Measurements from ENCODE around the gene DYNLRB1. TPM values are rescaled to one million over a fixed set of nuclear protein-coding genes. Genes with fewer than 3 reads are reported as not detected.

The DYNLRB1 gene
- total RNA-seq, 1 donor from 2014 or later = 247 TPM

GRCh38 chr20:34570859-34571306, 54.7 kb downstream of the DYNLRB1 start:
- peak; percentile 33 for DNase-seq (ENCODE audit: low spot score)
- intact Hi-C loops (cut with DNase I) = no loop called here
- no peak for ATAC-seq

DNA sequence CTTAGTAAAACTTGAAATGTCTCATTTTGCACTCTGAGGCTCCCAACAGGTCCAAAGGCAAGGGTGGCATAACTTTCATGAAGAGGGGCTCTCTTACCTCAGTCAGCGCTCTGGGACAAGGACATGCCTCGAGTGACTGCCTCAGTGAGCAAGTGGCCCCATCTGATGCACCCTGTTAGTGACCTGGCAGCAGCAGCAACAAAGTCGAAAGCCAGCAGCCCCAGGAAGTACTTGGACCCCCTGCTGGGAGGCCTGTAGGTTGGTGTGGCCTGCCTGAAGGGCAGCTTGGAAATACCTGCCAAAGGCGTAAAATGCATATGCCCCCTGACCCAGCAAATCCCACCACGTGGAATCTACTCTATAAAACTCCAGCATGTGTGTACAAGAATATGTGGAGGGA, 55.5 kb downstream of the DYNLRB1 start:
- DNase-seq (ENCODE audit: low spot score) (peak; percentile 47), ATAC-seq (no peak)
- intact Hi-C loops (cut with DNase I) = no loop called here

- intact Hi-C loops (cut with DNase I) = no loop called here
- DNase-seq (ENCODE audit: low spot score) = no peak
- ATAC-seq = no peak
Observed at GRCh38 chr20:34573541-34574300, 57.5 kb downstream of the DYNLRB1 start.

DNA sequence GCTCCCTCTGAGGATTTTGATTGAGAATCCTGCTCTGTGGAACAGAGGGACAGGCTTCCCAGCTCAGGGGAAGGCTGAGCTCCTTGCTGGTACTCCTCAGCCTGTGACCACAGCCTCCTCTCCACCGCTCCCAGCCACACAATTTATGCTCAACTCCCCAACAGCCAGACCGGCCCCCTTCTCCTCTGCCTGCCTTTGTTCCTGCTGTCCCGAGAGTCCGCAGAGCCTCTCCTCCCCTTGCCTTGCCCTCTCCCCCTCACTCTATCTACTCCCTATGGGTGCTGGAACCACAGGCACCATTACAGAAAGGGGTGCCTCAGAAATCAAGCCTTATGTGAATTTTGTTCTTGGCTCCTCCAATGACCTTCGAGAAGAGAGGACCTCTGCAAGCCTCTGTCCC, 58.2 kb downstream of the DYNLRB1 start:
- DNase-seq (ENCODE audit: low spot score) = peak; percentile 27
- ATAC-seq = no peak
- intact Hi-C loops (cut with DNase I) = no loop called here

DNA sequence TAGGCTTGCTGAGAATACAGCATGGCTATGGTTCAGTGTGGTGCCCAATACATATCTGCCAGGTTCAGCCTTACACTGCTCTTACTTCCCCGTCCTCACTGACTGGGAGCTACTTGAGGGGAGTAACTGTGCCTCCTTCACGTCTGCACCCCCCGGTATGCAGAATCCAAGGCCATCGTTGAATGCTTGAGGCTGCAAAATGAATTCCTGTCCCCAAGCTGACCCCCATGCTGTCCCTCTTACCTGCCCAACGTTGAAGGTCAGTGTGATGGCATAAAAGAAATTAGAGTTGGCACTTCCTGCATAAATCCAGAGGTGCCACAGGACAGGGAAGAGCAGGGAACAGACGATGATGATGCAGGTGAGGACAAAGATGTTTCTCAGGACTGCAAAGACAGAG, 58.6 kb downstream of the DYNLRB1 start:
- DNase-seq (ENCODE audit: low spot score) (no peak), ATAC-seq (no peak)
- intact Hi-C loops (cut with DNase I) = no loop called here

GRCh38 chr20:34575271-34575670, 59.0 kb downstream of the DYNLRB1 start:
- intact Hi-C loops (cut with DNase I) = no loop called here
- DNase-seq (ENCODE audit: low spot score) = no peak
- ATAC-seq = no peak

DNA sequence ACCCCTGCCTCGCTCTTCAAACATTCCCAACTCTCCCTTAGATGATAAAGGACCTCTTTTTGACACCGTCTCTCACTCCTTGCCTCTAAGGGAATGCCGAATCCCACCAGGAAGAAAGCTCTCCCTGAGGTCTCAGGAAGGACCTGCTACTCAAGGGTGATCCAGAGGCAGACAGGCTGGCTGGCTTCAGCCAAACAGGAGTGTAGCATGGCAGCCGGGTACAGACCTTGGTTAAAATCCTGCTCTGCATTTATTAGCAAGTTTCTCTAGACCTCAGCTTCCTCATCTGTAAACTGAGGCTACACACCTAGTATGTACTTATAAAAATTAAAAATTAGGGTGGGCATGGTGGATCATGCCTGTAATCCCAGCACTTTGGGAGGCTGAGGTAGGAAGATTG, 59.5 kb downstream of the DYNLRB1 start:
- ATAC-seq = no peak
- DNase-seq (ENCODE audit: low spot score) = no peak
- intact Hi-C loops (cut with DNase I) = no loop called here

- ATAC-seq (no peak), DNase-seq (ENCODE audit: low spot score) (no peak)
- intact Hi-C loops (cut with DNase I) = no loop called here
Observed at GRCh38 chr20:34577061-34577460, 60.8 kb downstream of the DYNLRB1 start.

DNA sequence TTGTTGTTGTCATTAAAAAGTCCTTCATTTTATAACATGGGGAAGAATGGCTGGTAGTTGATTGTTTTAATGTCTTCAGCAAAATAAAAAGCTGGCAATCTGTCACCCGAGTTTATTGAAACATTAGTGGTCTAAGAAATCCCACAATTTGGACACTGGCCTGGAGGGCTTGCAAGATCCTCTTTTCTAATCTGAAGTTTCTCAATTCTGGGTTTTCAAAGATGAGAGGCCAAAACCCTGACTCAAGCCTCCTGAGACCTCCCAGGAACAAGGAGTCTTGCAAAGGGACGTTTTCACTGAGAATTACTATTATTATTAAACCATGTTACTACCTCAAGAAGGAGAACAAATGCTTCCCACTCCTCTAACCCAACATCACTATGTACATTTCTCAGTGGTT, 61.8 kb downstream of the DYNLRB1 start:
- intact Hi-C loops (cut with DNase I) = no loop called here
- peak; percentile 31 for DNase-seq (ENCODE audit: low spot score)
- ATAC-seq = peak; percentile 19

DNA sequence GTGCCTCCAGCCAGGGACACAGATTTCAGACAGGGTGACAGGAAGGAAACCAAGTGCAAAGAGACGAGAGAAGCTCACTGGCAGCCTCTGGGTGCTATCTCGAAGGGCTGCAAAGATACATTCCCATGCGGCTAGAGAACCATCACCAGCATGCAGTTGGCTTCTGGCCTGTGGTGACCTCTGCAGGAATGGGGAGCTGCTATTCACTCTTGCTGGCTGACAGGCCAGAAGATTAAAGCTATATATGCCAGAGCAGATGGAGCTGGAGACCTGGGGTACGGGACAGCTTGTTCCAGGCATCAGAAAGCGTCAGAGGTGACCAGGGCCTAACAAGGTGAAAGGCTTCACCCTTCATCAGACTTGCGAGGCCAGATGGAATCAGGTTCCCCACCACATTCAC, 62.3 kb downstream of the DYNLRB1 start:
- DNase-seq (ENCODE audit: low spot score) (peak; percentile 44), ATAC-seq (no peak)
- intact Hi-C loops (cut with DNase I) = no loop called here

DNA sequence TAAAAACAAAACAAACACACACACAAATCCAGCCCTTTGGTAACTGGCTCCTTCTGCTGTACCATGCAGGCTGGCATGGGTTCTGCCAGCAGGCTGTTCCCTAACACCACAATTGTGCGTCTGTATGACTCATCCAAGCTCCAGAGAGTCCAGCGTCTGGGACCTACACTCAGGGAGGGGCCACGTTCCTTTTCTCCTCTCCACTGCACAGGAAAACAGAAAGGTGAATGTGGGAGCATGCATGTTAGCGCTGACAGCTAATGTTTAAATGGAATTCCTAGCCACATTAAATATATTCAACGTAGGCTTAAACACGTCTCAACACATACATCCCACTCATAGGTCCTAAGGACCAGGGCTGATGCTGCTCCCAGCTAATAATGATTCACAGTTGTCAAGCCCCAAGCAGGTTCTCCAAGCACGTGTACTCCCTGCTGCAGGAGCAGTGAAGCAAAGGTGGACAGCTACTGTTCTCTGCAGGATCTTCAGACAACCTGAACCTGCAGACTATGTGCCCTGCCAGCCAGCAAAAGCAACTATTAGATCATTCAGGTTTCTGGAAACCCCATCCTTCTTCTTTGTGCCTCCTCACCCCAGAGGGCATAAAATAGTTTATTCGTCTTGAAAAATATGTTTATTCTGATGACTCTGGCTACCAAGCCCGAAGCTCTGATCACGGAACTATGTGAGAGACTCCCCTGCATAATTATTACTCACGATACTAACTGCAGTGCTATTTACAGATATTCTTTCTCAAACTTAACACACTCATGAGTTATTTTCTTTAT, 63.2 kb downstream of the DYNLRB1 start:
- intact Hi-C loops (cut with DNase I) = no loop called here
- peak; percentile 83 for ATAC-seq
- DNase-seq (ENCODE audit: low spot score) = peak; percentile 63

- ATAC-seq = peak; percentile 16
- intact Hi-C loops (cut with DNase I) = loop anchor here (10.0 kb wide), 1 partner anchor 125 kb away; the partner anchor contains the start of gene TP53INP2
- peak; percentile 42 for DNase-seq (ENCODE audit: low spot score)
Observed at GRCh38 chr20:34579979-34580940, 64.0 kb downstream of the DYNLRB1 start.

DNA sequence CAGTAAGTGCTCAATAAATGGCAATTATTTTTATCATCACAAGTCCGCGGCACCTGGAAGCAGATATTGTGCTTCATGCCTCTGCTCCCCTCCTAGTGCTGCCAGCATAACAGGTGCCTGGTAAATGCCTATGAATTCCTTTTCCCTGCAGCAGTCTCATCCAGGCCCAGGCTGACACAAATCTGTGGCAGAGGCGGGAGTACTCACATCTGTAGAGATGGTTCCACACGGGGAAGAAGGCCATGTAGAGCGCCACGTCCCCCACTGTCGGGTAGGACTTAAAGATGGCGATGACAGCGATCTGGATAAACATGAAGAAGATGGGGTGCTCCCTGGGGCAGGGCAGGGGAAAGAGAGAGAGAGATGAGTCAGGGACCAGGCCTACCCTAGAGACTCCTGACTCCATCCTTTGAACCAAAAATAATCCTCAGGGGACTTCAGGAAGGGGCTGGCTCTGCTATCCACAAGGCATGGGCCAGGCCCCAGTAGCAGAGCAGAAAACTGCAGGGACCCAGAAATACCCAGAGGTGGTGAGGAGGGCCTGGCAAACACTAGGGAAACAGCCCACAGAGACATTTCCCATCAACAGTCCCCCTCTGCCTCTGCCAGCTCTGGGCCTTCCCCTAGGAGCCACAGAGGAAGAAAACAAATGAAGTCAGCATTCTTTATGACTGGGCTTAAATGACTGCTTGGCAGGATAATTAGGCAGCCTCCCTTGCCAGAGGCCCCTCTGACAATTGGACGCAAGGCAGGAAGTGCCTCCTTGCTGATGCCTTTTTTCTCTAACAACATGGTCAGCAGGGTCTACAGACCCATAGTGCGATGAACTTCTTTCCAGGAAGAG, 65.3 kb downstream of the DYNLRB1 start:
- ATAC-seq = peak; percentile 70
- peak; percentile 58 for DNase-seq (ENCODE audit: low spot score)
- intact Hi-C loops (cut with DNase I) = loop anchor here (10.0 kb wide), 1 partner anchor 123 kb away; the partner anchor contains the start of gene TP53INP2

- no peak for ATAC-seq
- DNase-seq (ENCODE audit: low spot score) = peak; percentile 30
- intact Hi-C loops (cut with DNase I) = loop anchor here (10.0 kb wide), 1 partner anchor 123 kb away; the partner anchor contains the start of gene TP53INP2
Observed at GRCh38 chr20:34582221-34582620, 66.0 kb downstream of the DYNLRB1 start.

- intact Hi-C loops (cut with DNase I) = loop anchor here (10.0 kb wide), 1 partner anchor 122 kb away; the partner anchor contains the start of gene TP53INP2
- DNase-seq (ENCODE audit: low spot score) = no peak
- ATAC-seq = no peak
Observed at GRCh38 chr20:34582911-34583310, 66.7 kb downstream of the DYNLRB1 start.

GRCh38 chr20:34583544-34583943, 67.3 kb downstream of the DYNLRB1 start:
- no peak for DNase-seq (ENCODE audit: low spot score)
- ATAC-seq = no peak
- intact Hi-C loops (cut with DNase I) = loop anchor here (10.0 kb wide), 1 partner anchor 121 kb away; the partner anchor contains the start of gene TP53INP2

- ATAC-seq = no peak
- intact Hi-C loops (cut with DNase I) = loop anchor here (10.0 kb wide), 1 partner anchor 120 kb away; the partner anchor contains the start of gene TP53INP2
- DNase-seq (ENCODE audit: low spot score) = no peak
Observed at GRCh38 chr20:34585019-34585418, 68.8 kb downstream of the DYNLRB1 start.
